Activated T-helper 2 cell treated with anti-CD3 and anti-CD28 coated beads, Interferon-gamma antibody, Interleukin-2, Interleukin-4, amounts not matched to agents 10 μg/mL and 5 μg/mL and 100 μg/mL, durations not matched to agents 14 hours and 24 hours and 36 hours (primary cell): Measurements from ENCODE around the gene CHSY1. TPM values are rescaled to one million over a fixed set of nuclear protein-coding genes. Genes with fewer than 3 reads are reported as not detected.

Experiments used
- DNase-seq: peaks from one replicate; pipeline ENCODE4 v3.0.0; 2021; ENCODE audit warnings: low spot score
- H3K27ac Mint-ChIP-seq: one replicate; pipeline ENCODE4 v1.8.0; 2021; ENCODE audit warnings: mixed read lengths
- H3K27me3 Mint-ChIP-seq: one replicate; pipeline ENCODE4 v1.8.0; 2021; ENCODE audit warnings: low read depth, mixed read lengths
- H3K36me3 Mint-ChIP-seq: one replicate; pipeline ENCODE4 v1.8.0; 2021; ENCODE audit warnings: low read depth, mixed read lengths
- H3K4me1 Mint-ChIP-seq: one replicate; pipeline ENCODE4 v1.8.0; 2021; ENCODE audit warnings: low read depth, mixed read lengths
- H3K4me3 Mint-ChIP-seq: one replicate; pipeline ENCODE4 v1.8.0; 2021; ENCODE audit warnings: low read depth, mild to moderate bottlenecking, moderate library complexity, mixed read lengths
- H3K9me3 Mint-ChIP-seq: one replicate; pipeline ENCODE4 v1.8.0; 2021; ENCODE audit warnings: mixed read lengths
- intact Hi-C: fragments of 100-400 bp; cut with micrococcal nuclease; formaldehyde crosslinking; loops from one replicate; pipeline ENCODE4 v1.15.1; 2023
- total RNA-seq: library from RNA; stranded (reverse); gene quantifications from 2 replicates; pipeline ENCODE4 v1.2.3, GENCODE V29; 2022

The CHSY1 gene
- total RNA-seq, 1 donor from 2014 or later, result 52.2 TPM

GRCh38 chr15:101162701-101163483, 89.0 kb downstream of the CHSY1 start:
- intact Hi-C loops, result no loop called here
- DNase-seq, result no peak
- Mint-ChIP-seq H3K9me3 (peaks cover 39% of the 10 kb centered on the region), H3K27me3 (no peaks in the 10 kb centered on the region), H3K36me3 (peaks cover 39% of the 10 kb centered on the region), H3K4me3 (no peak overlapping the region), H3K4me1 (peaks cover 50% of the 10 kb centered on the region), H3K27ac (no peak overlapping the region)

GRCh38 chr15:101161656-101162055, 90.2 kb downstream of the CHSY1 start:
- peaks cover 43% of the 10 kb centered on the region for H3K4me1 Mint-ChIP-seq

GRCh38 chr15:101159936-101160815, 91.7 kb downstream of the CHSY1 start:
- H3K4me3 Mint-ChIP-seq, result peak overlapping the region; percentile 23
- DNase-seq, result no peak
- H3K4me1 Mint-ChIP-seq, result peaks cover 45% of the 10 kb centered on the region
- H3K27me3 Mint-ChIP-seq, result no peaks in the 10 kb centered on the region
- H3K27ac Mint-ChIP-seq, result peak overlapping the region; percentile 85
- peaks cover 20% of the 10 kb centered on the region for H3K36me3 Mint-ChIP-seq
- intact Hi-C loops, result loop anchor here (1.0 kb wide), 3 partner anchors 8 to 39 kb away; no protein-coding TSS in a partner anchor
- H3K9me3 Mint-ChIP-seq, result peaks cover 17% of the 10 kb centered on the region

More at GRCh38 chr15:101161656-101162055, 90.2 kb downstream of the CHSY1 start:
- Mint-ChIP-seq H3K27ac (peak overlapping the region; percentile 83), H3K9me3 (peaks cover 32% of the 10 kb centered on the region), H3K4me3 (peak overlapping the region; percentile 26), H3K27me3 (no peaks in the 10 kb centered on the region), H3K36me3 (peaks cover 31% of the 10 kb centered on the region)
- intact Hi-C loops, result loop anchor here (1.0 kb wide), 1 partner anchor 45 kb away; no protein-coding TSS in a partner anchor
- no peak for DNase-seq

GRCh38 chr15:101159096-101159935, 92.5 kb downstream of the CHSY1 start:
- H3K4me1 Mint-ChIP-seq, result peaks cover 45% of the 10 kb centered on the region
- peaks cover 10% of the 10 kb centered on the region for H3K9me3 Mint-ChIP-seq
- peaks cover 14% of the 10 kb centered on the region for H3K36me3 Mint-ChIP-seq
- intact Hi-C loops, result loop anchor here (1.0 kb wide), 2 partner anchors 9 to 40 kb away; no protein-coding TSS in a partner anchor
- H3K27ac Mint-ChIP-seq, result peak overlapping the region; percentile 85
- H3K4me3 Mint-ChIP-seq, result no peak overlapping the region
- peak; percentile 18 for DNase-seq
- no peaks in the 10 kb centered on the region for H3K27me3 Mint-ChIP-seq

GRCh38 chr15:101158166-101159095, 93.4 kb downstream of the CHSY1 start:
- intact Hi-C loops, result loop anchor here (1.0 kb wide), 2 partner anchors 10 to 41 kb away; no protein-coding TSS in a partner anchor
- DNase-seq, result no peak
- Mint-ChIP-seq H3K27ac (no peak overlapping the region), H3K4me3 (no peak overlapping the region), H3K4me1 (peaks cover 42% of the 10 kb centered on the region), H3K9me3 (peaks cover under 1% of the 10 kb centered on the region), H3K27me3 (no peaks in the 10 kb centered on the region), H3K36me3 (peaks cover 5% of the 10 kb centered on the region)

- Mint-ChIP-seq H3K9me3 (no peaks in the 10 kb centered on the region), H3K4me1 (peaks cover 42% of the 10 kb centered on the region), H3K36me3 (peaks cover 5% of the 10 kb centered on the region), H3K4me3 (no peak overlapping the region), H3K27ac (no peak overlapping the region), H3K27me3 (no peaks in the 10 kb centered on the region)
- DNase-seq, result no peak
- intact Hi-C loops, result no loop called here
Observed at GRCh38 chr15:101157721-101158120, 94.1 kb downstream of the CHSY1 start.

GRCh38 chr15:101156509-101157159, 95.2 kb downstream of the CHSY1 start:
- H3K27me3 Mint-ChIP-seq, result no peaks in the 10 kb centered on the region
- H3K9me3 Mint-ChIP-seq, result no peaks in the 10 kb centered on the region
- H3K4me3 Mint-ChIP-seq, result no peak overlapping the region
- H3K4me1 Mint-ChIP-seq, result peaks cover 35% of the 10 kb centered on the region
- no peak for DNase-seq
- intact Hi-C loops, result no loop called here
- H3K36me3 Mint-ChIP-seq, result no peaks in the 10 kb centered on the region
- H3K27ac Mint-ChIP-seq, result no peak overlapping the region

- intact Hi-C loops, result no loop called here
- no peaks in the 10 kb centered on the region for H3K9me3 Mint-ChIP-seq
- no peaks in the 10 kb centered on the region for H3K36me3 Mint-ChIP-seq
- no peak overlapping the region for H3K4me3 Mint-ChIP-seq
- DNase-seq, result no peak
- H3K27ac Mint-ChIP-seq, result no peak overlapping the region
- H3K27me3 Mint-ChIP-seq, result no peaks in the 10 kb centered on the region
- H3K4me1 Mint-ChIP-seq, result peaks cover 37% of the 10 kb centered on the region
Observed at GRCh38 chr15:101156061-101156460, 95.8 kb downstream of the CHSY1 start.

- Mint-ChIP-seq H3K27me3 (no peaks in the 10 kb centered on the region), H3K36me3 (no peaks in the 10 kb centered on the region), H3K4me3 (no peak overlapping the region), H3K27ac (no peak overlapping the region), H3K9me3 (no peaks in the 10 kb centered on the region), H3K4me1 (peaks cover 27% of the 10 kb centered on the region)
- intact Hi-C loops, result loop anchor here (5.0 kb wide), 1 partner anchor 137 kb away; no protein-coding TSS in a partner anchor
- DNase-seq, result no peak
Observed at GRCh38 chr15:101153801-101154656, 97.8 kb downstream of the CHSY1 start.

GRCh38 chr15:101152914-101153313, 98.9 kb downstream of the CHSY1 start:
- Mint-ChIP-seq H3K4me3 (no peak overlapping the region), H3K36me3 (no peaks in the 10 kb centered on the region), H3K27me3 (no peaks in the 10 kb centered on the region), H3K27ac (no peak overlapping the region), H3K9me3 (no peaks in the 10 kb centered on the region), H3K4me1 (peaks cover 24% of the 10 kb centered on the region)
- DNase-seq, result no peak
- intact Hi-C loops, result loop anchor here (5.0 kb wide), 1 partner anchor 136 kb away; no protein-coding TSS in a partner anchor
